ENCODE results near the gene RBMS2.

The RBMS2 gene

DNA sequence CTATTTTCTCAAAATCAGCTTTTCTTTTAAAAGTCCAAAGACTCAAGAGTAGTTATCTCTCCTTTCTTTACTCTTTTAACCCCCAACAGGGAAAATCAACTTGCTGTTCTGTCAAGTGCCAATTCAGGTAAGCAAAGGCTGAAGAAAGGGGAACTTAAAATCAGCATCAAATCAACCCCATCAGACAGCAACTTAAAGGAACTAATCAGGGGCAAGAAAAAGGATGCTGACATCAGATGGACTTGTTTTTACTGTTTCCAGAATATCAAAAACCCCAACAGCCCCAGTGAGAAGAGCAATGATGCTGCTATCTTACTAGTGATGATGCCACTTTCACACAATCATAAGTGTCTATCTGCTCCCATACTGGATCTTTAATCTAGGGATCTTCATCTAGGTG is 105.1 kb downstream of the RBMS2 start:
- TF ChIP-seq ZFX (IDR thresholded peaks at IDR 0.05) (no peak), CTCF (conservative IDR thresholded peaks at IDR 0.05) (no peak)
- no peak overlapping the region for H3K27ac ChIP-seq

DNA sequence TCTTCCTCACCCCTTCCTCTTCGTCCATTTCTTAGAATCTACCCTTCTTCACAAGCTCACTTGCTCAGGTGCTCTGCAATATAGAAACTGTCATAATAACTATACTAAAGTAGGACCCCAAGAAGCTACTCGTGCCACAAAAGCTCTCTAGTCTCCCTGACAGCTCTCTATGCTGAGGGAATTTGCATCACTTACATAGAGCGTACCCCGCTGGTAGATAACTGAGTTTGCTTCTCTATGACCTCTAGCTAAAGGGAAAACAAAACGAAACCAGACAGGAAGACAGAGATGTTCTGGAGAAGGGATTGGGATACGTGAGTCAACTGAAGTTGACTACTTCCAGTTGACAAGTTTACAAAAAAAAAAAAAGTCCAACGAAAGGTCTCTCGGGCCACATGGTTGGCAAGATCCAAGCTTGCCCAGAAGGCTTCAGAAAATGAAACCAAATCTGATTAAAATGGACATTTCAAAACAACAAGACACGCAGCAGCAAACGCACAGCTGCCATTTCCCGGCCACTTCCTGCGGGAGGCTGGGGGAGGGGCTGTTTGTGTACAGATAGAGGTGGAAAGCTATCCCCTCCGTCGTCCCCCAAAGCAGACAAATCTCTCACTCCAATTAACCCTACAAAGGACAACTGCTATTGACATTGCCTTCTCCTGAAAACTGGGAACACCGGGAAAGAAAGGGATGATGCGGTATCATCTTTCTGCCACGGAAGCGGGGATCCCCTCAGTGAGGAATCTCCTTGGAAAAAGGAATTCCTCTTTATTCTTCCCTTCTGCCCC is 107.2 kb downstream of the RBMS2 start:
- peak overlapping the region; percentile 94 for H3K27ac ChIP-seq
- no peak for TF ChIP-seq CTCF (conservative IDR thresholded peaks at IDR 0.05)
- no peak for TF ChIP-seq ZFX (IDR thresholded peaks at IDR 0.05)

- no peak for TF ChIP-seq CTCF (conservative IDR thresholded peaks at IDR 0.05)
- TF ChIP-seq ZFX (IDR thresholded peaks at IDR 0.05), result no peak
- H3K27ac ChIP-seq, result peak overlapping the region; percentile 94
These were observed 108.0 kb downstream of the RBMS2 start for GRCh38 chr12:56629459-56630179.

- peak within 1 kb of the TSS; percentile 94 for H3K27ac ChIP-seq
- TF ChIP-seq ZFX (IDR thresholded peaks at IDR 0.05) (no peak), CTCF (conservative IDR thresholded peaks at IDR 0.05) (no peak)
These were observed 108.6 kb downstream of the RBMS2 start, which contains the start of gene BAZ2A for GRCh38 chr12:56630180-56630632. BAZ2A (minus strand) TSS chr12:56630326; CDS start chr12:56617530, 12,796 bp downstream.

DNA sequence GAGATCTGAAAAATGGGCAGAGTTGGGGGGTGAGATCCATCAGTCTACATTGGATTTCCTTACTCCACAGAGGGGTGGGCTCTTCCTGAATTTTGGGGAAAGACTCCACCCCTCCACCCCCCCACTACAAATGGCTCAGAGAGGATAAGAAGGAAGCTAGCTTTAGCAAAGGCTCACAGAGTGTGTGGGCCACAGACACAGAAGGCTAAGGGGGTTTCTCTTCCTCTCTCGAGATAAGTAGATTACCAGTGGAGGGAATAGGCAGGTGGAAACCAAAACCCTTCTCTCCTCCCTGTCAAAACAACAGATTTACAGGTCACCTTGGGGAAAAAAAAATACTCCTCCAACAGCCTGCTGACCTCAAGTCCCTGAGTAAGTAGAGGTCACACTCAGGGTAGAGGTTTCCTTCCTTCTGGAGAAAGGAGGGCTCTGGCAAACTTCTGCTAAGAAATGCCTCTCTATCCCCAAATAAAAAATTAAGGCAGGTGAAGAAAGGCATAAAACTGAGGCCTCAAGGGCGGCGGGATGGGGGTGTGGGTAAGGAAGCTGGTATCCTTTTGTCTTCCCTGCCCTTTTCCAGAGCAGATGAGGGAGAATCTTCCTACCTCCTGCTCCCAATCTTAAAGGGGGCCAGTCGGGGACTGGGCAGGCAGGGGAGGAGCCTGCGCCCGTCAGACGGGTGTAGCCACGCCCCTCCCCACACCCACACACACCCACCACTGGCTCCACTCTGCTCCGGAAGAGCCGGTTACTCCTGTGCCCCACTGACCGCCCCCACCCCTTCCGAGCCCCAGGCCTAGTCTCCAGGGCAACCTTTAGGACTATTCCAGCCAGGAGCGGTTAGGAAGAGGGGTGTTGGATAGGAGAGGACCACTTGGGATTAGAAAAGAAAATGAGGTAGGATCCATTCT is 110.4 kb downstream of the RBMS2 start:
- peak overlapping the region; percentile 90 for H3K27ac ChIP-seq
- no peak for TF ChIP-seq ZFX (IDR thresholded peaks at IDR 0.05)
- TF ChIP-seq CTCF (conservative IDR thresholded peaks at IDR 0.05), result no peak

- H3K27ac ChIP-seq, result peak overlapping the region; percentile 90
- TF ChIP-seq CTCF (conservative IDR thresholded peaks at IDR 0.05), result no peak
- no peak for TF ChIP-seq ZFX (IDR thresholded peaks at IDR 0.05)
These were observed 111.3 kb downstream of the RBMS2 start for GRCh38 chr12:56632701-56633467.
